Activated CD4-positive, alpha-beta T cell treated with anti-CD3 and anti-CD28 coated beads, Interleukin-2, amount 50 U/mL, for 16 hours (primary cell): ENCODE measurements around the gene POFUT1.
"Not testable (repeated sequence)": the region's sequence is repeated elsewhere in the genome, so short reads cannot be mapped to it uniquely, and the experiment has no call there.

Experiments
- DNase-seq: peaks from one replicate; pipeline ENCODE4 v3.0.0-alpha.2; 2020

The POFUT1 gene

GRCh38 chr20:32189691-32190615 is 17.7 kb upstream of the POFUT1 start:
- DNase-seq, result no peak

- no peak for DNase-seq
Measured at GRCh38 chr20:32190616-32191415, 16.9 kb upstream of the POFUT1 start.

- DNase-seq, result no peak
Measured at GRCh38 chr20:32191422-32191821, 16.3 kb upstream of the POFUT1 start.

- DNase-seq, result no peak
Measured at GRCh38 chr20:32191873-32192272, 15.8 kb upstream of the POFUT1 start.

GRCh38 chr20:32192698-32193097 is 15.0 kb upstream of the POFUT1 start:
- DNase-seq, result no peak

GRCh38 chr20:32193336-32193735 is 14.3 kb upstream of the POFUT1 start:
- not testable (repeated sequence) for DNase-seq

GRCh38 chr20:32193996-32194395 is 13.7 kb upstream of the POFUT1 start:
- no peak for DNase-seq

- DNase-seq, result no peak
Measured at GRCh38 chr20:32195581-32195980, 12.1 kb upstream of the POFUT1 start.

GRCh38 chr20:32196613-32197012 is 11.1 kb upstream of the POFUT1 start:
- not testable (repeated sequence) for DNase-seq

- not testable (repeated sequence) for DNase-seq
Measured at GRCh38 chr20:32197136-32197535, 10.5 kb upstream of the POFUT1 start.

- DNase-seq, result no peak
Measured at GRCh38 chr20:32199006-32199405, 8.7 kb upstream of the POFUT1 start.

GRCh38 chr20:32201296-32201976 is 6.2 kb upstream of the POFUT1 start:
- DNase-seq, result no peak

GRCh38 chr20:32201977-32202363 is 5.7 kb upstream of the POFUT1 start:
- DNase-seq, result no peak

- no peak for DNase-seq
Measured at GRCh38 chr20:32203356-32204204, 4.1 kb upstream of the POFUT1 start.

GRCh38 chr20:32204205-32205109 is 3.2 kb upstream of the POFUT1 start:
- DNase-seq, result peak; percentile 74

- no peak for DNase-seq
Measured at GRCh38 chr20:32205110-32205842, 2.4 kb upstream of the POFUT1 start.

GRCh38 chr20:32205843-32206759 is 1.6 kb upstream of the POFUT1 start:
- no peak for DNase-seq

- no peak for DNase-seq
Measured at GRCh38 chr20:32206760-32207625, 687 bp upstream of the POFUT1 start.
